ENCODE measurements around the gene CHTF8.

The CHTF8 gene

GRCh38 chr16:69085032-69085695 is 47.2 kb downstream of the CHTF8 start:
- DNase-seq (ENCODE audit: low read depth in 3 of 3) = no peak

GRCh38 chr16:69084289-69084688 is 48.1 kb downstream of the CHTF8 start:
- DNase-seq (ENCODE audit: low read depth in 3 of 3) = no peak

GRCh38 chr16:69083306-69083941 is 49.0 kb downstream of the CHTF8 start:
- DNase-seq (ENCODE audit: low read depth in 3 of 3) = no peak

DNA sequence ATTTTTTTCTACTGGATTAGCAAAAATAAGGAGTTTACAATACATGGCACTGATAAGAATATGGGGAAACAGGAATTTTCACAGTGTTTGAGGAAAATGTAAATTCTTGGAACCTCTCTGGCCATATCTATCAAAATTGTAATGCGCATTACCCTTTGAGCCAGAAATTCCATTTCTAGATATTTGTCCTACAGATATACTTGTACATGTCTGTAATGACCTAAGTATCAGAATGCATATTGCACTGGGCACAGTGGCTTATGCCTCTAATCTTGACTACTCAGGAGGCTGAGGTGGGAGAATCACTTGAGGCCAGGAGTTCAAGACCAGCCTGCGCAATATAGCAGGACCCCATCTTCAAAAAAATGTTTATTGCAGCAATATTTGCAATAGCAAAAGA is 52.7 kb downstream of the CHTF8 start:
- no peak for DNase-seq (ENCODE audit: low read depth in 3 of 3)

GRCh38 chr16:69078073-69078472 is 54.3 kb downstream of the CHTF8 start:
- DNase-seq (ENCODE audit: low read depth in 3 of 3) = no peak

DNA sequence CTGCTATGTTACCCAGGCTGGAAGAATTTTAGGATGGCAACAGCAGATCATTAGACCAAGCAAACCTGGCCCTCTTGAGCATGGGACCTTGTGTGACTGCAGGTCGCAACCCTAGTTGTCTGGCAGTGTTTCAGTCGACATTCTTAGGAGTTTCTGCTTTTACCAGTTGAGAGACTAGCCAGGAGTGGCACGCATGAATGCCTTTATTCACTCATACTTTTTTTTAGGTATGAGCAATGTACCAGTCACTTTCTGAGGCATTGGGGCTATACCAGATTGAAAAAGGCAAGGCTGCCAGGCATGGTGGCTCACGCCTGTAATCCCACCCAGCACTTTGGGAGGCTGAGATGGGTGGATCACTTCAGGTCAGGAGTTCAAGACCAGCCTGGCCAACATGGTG is 55.1 kb downstream of the CHTF8 start:
- DNase-seq (ENCODE audit: low read depth in 3 of 3) = no peak

DNA sequence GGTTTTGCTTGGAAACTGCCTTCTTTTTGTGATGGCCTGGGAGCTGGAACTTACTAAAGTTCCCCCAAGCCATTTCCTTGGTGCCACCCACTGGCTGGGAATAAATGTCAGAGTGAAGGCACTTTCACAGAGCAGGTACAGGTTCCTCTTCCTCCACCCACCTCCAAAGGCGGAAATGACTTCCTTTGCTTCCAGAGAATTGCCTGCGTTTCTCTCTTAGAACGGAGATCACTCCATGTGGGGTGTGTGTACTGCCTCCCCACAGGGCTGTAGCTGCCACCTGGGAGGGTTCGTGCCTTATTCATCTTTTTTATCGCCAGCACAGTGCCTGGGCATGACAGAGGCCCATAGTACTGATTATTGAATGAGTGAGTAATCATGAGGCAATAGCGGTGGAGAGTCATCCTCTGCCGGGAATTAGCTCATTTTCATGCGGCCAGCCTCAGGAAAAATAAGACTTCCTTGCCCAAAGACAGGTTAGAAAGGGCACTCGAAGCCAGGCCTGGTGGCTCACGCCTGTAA is 59.1 kb downstream of the CHTF8 start:
- DNase-seq (ENCODE audit: low read depth in 3 of 3) = no peak

GRCh38 chr16:69072640-69072974 is 59.8 kb downstream of the CHTF8 start:
- DNase-seq (ENCODE audit: low read depth in 3 of 3) = no peak

DNA sequence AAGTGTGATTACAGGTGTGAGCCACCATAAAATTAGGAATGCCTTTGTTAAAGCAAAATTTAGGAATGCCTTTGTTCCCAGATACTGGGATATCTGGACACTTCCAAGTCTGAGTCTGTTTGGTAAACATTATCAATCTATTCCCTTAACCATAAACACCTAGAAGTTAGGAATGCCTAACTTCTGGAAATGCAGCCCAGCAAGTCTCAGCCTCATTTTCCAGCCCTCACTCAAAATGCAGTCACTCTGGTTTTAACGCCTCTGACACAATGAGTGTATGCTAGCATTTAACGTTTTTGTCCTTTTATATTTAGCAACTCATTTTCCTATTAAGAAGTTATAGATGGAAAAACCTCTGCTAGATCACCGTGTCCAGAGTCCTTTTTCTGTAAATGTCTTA is 61.4 kb downstream of the CHTF8 start:
- no peak for DNase-seq (ENCODE audit: low read depth in 3 of 3)

DNA sequence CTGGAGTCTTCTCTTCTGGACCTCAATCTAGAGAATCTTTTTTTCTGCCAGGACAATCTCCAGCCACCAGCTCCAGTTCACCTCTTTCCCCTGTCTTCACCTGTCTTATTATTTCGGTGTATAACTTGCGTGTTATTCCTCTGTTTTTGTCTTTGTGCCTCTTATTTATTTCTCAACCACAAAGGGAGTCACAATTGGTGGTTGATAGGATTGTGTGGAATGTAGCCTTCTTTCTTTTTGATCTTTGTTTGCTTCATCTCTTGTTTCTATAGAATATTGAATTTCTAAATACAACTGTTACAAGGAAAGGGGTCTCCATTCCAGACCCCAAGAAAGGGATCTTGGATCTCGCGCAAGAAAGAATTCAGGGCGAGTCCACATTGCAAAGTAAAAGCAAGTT is 62.9 kb downstream of the CHTF8 start:
- no peak for DNase-seq (ENCODE audit: low read depth in 3 of 3)
